NB4 (cell line): ENCODE data around the gene LY86.

Experiments used
- CTCF ChIP-seq: IDR thresholded peaks from one replicate; pipeline ENCODE4 v1.5.1; 2012; ENCODE audit warnings: low read depth, low read length
- POLR2A ChIP-seq: IDR thresholded peaks from 2 replicates; pipeline ENCODE4 v1.6.1; 2011; ENCODE audit warnings: mild to moderate bottlenecking; ENCODE audit not compliant: insufficient read length; ENCODE audit errors: extremely low read depth

GRCh38 chr6:6633898-6634734 is 45.6 kb downstream of the LY86 start:
- no peak for TF ChIP-seq CTCF
- no peak for TF ChIP-seq POLR2A
